Stimulated activated naive CD8-positive, alpha-beta T cell treated with anti-CD3 and anti-CD28 coated beads, Interleukin-15, amount 100 ng/mL, for 72 hours (primary cell): ENCODE results near the gene THRB.

Source experiments
- ATAC-seq: fragments of 150-1000 bp; cut with Tn5 transposase; 2 replicates; pipeline ENCODE4 v1.10.0; 2021; ENCODE audit warnings: mild to moderate bottlenecking, moderate library complexity
- DNase-seq, 2 donors: peaks; one replicate each; pipeline ENCODE4 v3.0.0; 2021 to 2022
- H3K27ac Mint-ChIP-seq, 2 donors: one replicate each; pipeline ENCODE4 v1.8.0; 2022; ENCODE audit warnings: mild to moderate bottlenecking in 2 of 2, mixed read lengths in 2 of 2, moderate library complexity in 2 of 2
- H3K27me3 Mint-ChIP-seq: one replicate; pipeline ENCODE4 v1.8.0; 2022; ENCODE audit warnings: mixed read lengths
- H3K4me1 Mint-ChIP-seq: one replicate; pipeline ENCODE4 v1.8.0; 2022; ENCODE audit warnings: mild to moderate bottlenecking, mixed read lengths
- H3K4me3 Mint-ChIP-seq, 2 donors: one replicate each; pipeline ENCODE4 v1.8.0; 2022; ENCODE audit warnings: mild to moderate bottlenecking in 2 of 2, mixed read lengths in 2 of 2, moderate library complexity in 1 of 2
- H3K9me3 Mint-ChIP-seq, 2 donors: one replicate each; pipeline ENCODE4 v1.8.0; 2022; ENCODE audit warnings: mixed read lengths in 2 of 2

THRB gene

GRCh38 chr3:24332092-24332491, 162.6 kb downstream of the THRB start:
- H3K27ac Mint-ChIP-seq, result no peak overlapping the region
- no peaks in the 10 kb centered on the region for H3K27me3 Mint-ChIP-seq

GRCh38 chr3:24323272-24323671, 171.4 kb downstream of the THRB start:
- Mint-ChIP-seq H3K27me3 (no peaks in the 10 kb centered on the region), H3K4me3 (no peak overlapping the region), H3K9me3 (peaks cover 0 to 6% of the 10 kb centered on the region in 2 donors), H3K27ac (no peak overlapping the region), H3K4me1 (no peaks in the 10 kb centered on the region)
- DNase-seq (no peak), ATAC-seq (no peak)

More at GRCh38 chr3:24332092-24332491, 162.6 kb downstream of the THRB start:
- no peak for ATAC-seq
- DNase-seq, result no peak
- H3K4me3 Mint-ChIP-seq, result no peak overlapping the region
- peaks cover 0 to 7% of the 10 kb centered on the region in 2 donors for H3K9me3 Mint-ChIP-seq
- no peaks in the 10 kb centered on the region for H3K4me1 Mint-ChIP-seq

GRCh38 chr3:24320601-24321000, 174.0 kb downstream of the THRB start:
- Mint-ChIP-seq H3K9me3 (peaks cover 7 to 10% of the 10 kb centered on the region in 2 donors), H3K4me1 (no peaks in the 10 kb centered on the region), H3K4me3 (no peak overlapping the region), H3K27me3 (no peaks in the 10 kb centered on the region), H3K27ac (no peak overlapping the region)
- DNase-seq (no peak), ATAC-seq (no peak)

- Mint-ChIP-seq H3K9me3 (peaks cover 7 to 10% of the 10 kb centered on the region in 2 donors), H3K27me3 (no peaks in the 10 kb centered on the region), H3K4me1 (no peaks in the 10 kb centered on the region), H3K4me3 (no peak overlapping the region), H3K27ac (no peak overlapping the region)
- no peak for ATAC-seq
- DNase-seq, result no peak
Measured at GRCh38 chr3:24318677-24319287, 175.9 kb downstream of the THRB start.

GRCh38 chr3:24316887-24317383, 177.7 kb downstream of the THRB start:
- H3K4me3 Mint-ChIP-seq, result no peak overlapping the region
- H3K27me3 Mint-ChIP-seq, result no peaks in the 10 kb centered on the region
- ATAC-seq, result no peak

GRCh38 chr3:24315971-24316370, 178.7 kb downstream of the THRB start:
- ATAC-seq (no peak), DNase-seq (no peak)
- H3K4me1 Mint-ChIP-seq, result no peaks in the 10 kb centered on the region
- H3K27ac Mint-ChIP-seq, result no peak overlapping the region
- no peaks in the 10 kb centered on the region for H3K27me3 Mint-ChIP-seq
- H3K4me3 Mint-ChIP-seq, result no peak overlapping the region
- H3K9me3 Mint-ChIP-seq, result peaks cover 7 to 10% of the 10 kb centered on the region in 2 donors

More at GRCh38 chr3:24316887-24317383, 177.7 kb downstream of the THRB start:
- no peak for DNase-seq
- Mint-ChIP-seq H3K27ac (no peak overlapping the region), H3K9me3 (peaks cover 7 to 10% of the 10 kb centered on the region in 2 donors), H3K4me1 (no peaks in the 10 kb centered on the region)

- no peaks in the 10 kb centered on the region for H3K27me3 Mint-ChIP-seq
- H3K4me1 Mint-ChIP-seq, result no peaks in the 10 kb centered on the region
Measured at GRCh38 chr3:24315356-24315755, 179.3 kb downstream of the THRB start.

GRCh38 chr3:24311881-24312280, 182.8 kb downstream of the THRB start:
- Mint-ChIP-seq H3K4me3 (no peak overlapping the region), H3K9me3 (no peaks in the 10 kb centered on the region), H3K4me1 (no peaks in the 10 kb centered on the region), H3K27ac (no peak overlapping the region), H3K27me3 (no peaks in the 10 kb centered on the region)
- DNase-seq, result no peak
- no peak for ATAC-seq

More at GRCh38 chr3:24315356-24315755, 179.3 kb downstream of the THRB start:
- ATAC-seq (no peak), DNase-seq (no peak)
- H3K9me3 Mint-ChIP-seq, result peaks cover 7 to 10% of the 10 kb centered on the region in 2 donors
- no peak overlapping the region for H3K4me3 Mint-ChIP-seq
- H3K27ac Mint-ChIP-seq, result no peak overlapping the region

- no peak for DNase-seq
- Mint-ChIP-seq H3K4me1 (no peaks in the 10 kb centered on the region), H3K27me3 (no peaks in the 10 kb centered on the region), H3K9me3 (no peaks in the 10 kb centered on the region), H3K27ac (no peak overlapping the region), H3K4me3 (no peak overlapping the region)
- no peak for ATAC-seq
Measured at GRCh38 chr3:24310887-24311286, 183.8 kb downstream of the THRB start.

GRCh38 chr3:24306518-24306917, 188.1 kb downstream of the THRB start:
- DNase-seq (no peak), ATAC-seq (no peak)
- Mint-ChIP-seq H3K27me3 (no peaks in the 10 kb centered on the region), H3K27ac (no peak overlapping the region), H3K9me3 (no peaks in the 10 kb centered on the region), H3K4me1 (no peaks in the 10 kb centered on the region), H3K4me3 (no peak overlapping the region)

- Mint-ChIP-seq H3K9me3 (no peaks in the 10 kb centered on the region), H3K27ac (no peak overlapping the region)
Measured at GRCh38 chr3:24305795-24306467, 188.7 kb downstream of the THRB start.

GRCh38 chr3:24303057-24303754, 191.4 kb downstream of the THRB start:
- Mint-ChIP-seq H3K4me3 (no peak overlapping the region), H3K4me1 (no peaks in the 10 kb centered on the region), H3K27me3 (no peaks in the 10 kb centered on the region), H3K9me3 (no peaks in the 10 kb centered on the region), H3K27ac (no peak overlapping the region)
- no peak for ATAC-seq
- no peak for DNase-seq

More at GRCh38 chr3:24305795-24306467, 188.7 kb downstream of the THRB start:
- no peak for DNase-seq
- no peak for ATAC-seq
- no peaks in the 10 kb centered on the region for H3K27me3 Mint-ChIP-seq
- H3K4me1 Mint-ChIP-seq, result no peaks in the 10 kb centered on the region
- H3K4me3 Mint-ChIP-seq, result no peak overlapping the region

- H3K27me3 Mint-ChIP-seq, result no peaks in the 10 kb centered on the region
- DNase-seq (no peak), ATAC-seq (no peak)
- no peaks in the 10 kb centered on the region for H3K9me3 Mint-ChIP-seq
- no peaks in the 10 kb centered on the region for H3K4me1 Mint-ChIP-seq
- H3K4me3 Mint-ChIP-seq, result no peak overlapping the region
- H3K27ac Mint-ChIP-seq, result no peak overlapping the region
Measured at GRCh38 chr3:24302396-24302795, 192.3 kb downstream of the THRB start.

- Mint-ChIP-seq H3K9me3 (no peaks in the 10 kb centered on the region), H3K27ac (no peak overlapping the region), H3K27me3 (peaks cover 8% of the 10 kb centered on the region), H3K4me3 (no peak overlapping the region), H3K4me1 (no peaks in the 10 kb centered on the region)
- DNase-seq (no peak), ATAC-seq (no peak)
Measured at GRCh38 chr3:24300949-24301348, 193.7 kb downstream of the THRB start.

- no peak overlapping the region for H3K27ac Mint-ChIP-seq
- no peak overlapping the region for H3K4me3 Mint-ChIP-seq
Measured at GRCh38 chr3:24299806-24300626, 194.6 kb downstream of the THRB start.

More at GRCh38 chr3:24299806-24300626, 194.6 kb downstream of the THRB start:
- no peak for DNase-seq
- Mint-ChIP-seq H3K27me3 (peaks cover 9% of the 10 kb centered on the region), H3K4me1 (no peaks in the 10 kb centered on the region), H3K9me3 (no peaks in the 10 kb centered on the region)
- no peak for ATAC-seq
